ENCODE results near the gene CDH4. TPM values are rescaled to one million over a fixed set of nuclear protein-coding genes. Genes with fewer than 3 reads are reported as not detected.

CDH4 gene
- total RNA-seq, 1 donor from 2014 or later: 0.06 TPM

DNA sequence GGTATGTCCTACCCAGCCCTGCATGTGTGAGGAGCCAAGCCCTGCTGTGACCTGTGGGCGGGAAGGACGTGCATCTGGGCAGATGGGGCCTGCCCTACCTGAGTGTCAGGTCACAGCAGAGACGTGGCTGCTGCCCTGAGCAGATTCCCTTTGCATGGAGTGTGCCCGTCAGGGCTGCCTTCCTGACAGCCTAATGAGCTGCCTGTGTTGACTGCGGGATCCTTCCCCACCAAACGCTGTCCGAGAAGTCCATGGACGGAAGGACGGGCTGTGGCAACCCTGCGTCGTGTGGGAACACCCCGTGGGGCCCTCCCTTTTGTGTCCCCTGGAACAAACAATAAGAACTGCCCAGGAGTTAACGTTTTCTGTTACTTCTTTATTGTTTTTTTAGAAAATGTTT lies 343.2 kb downstream of the CDH4 start:
- no peaks in the 10 kb centered on the region for H3K36me3 ChIP-seq
- no peaks in the 10 kb centered on the region for H3K27me3 ChIP-seq (ENCODE audit: low read depth)
- ATAC-seq: no peak
- TF ChIP-seq, protein P1, sequence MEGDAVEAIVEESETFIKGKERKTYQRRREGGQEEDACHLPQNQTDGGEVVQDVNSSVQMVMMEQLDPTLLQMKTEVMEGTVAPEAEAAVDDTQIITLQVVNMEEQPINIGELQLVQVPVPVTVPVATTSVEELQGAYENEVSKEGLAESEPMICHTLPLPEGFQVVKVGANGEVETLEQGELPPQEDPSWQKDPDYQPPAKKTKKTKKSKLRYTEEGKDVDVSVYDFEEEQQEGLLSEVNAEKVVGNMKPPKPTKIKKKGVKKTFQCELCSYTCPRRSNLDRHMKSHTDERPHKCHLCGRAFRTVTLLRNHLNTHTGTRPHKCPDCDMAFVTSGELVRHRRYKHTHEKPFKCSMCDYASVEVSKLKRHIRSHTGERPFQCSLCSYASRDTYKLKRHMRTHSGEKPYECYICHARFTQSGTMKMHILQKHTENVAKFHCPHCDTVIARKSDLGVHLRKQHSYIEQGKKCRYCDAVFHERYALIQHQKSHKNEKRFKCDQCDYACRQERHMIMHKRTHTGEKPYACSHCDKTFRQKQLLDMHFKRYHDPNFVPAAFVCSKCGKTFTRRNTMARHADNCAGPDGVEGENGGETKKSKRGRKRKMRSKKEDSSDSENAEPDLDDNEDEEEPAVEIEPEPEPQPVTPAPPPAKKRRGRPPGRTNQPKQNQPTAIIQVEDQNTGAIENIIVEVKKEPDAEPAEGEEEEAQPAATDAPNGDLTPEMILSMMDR (IDR thresholded peaks at IDR 0.05): no peak
- intact Hi-C loops (cut with DNase I): no loop called here
- no peak overlapping the region for H3K27ac ChIP-seq
- no peak overlapping the region for H3K4me3 ChIP-seq
- H3K4me1 ChIP-seq: no peaks in the 10 kb centered on the region
- no peak for DNase-seq
- peaks cover 22% of the 10 kb centered on the region for H3K9me3 ChIP-seq

- ATAC-seq: no peak
- peaks cover 21% of the 10 kb centered on the region for H3K9me3 ChIP-seq
Measured at GRCh38 chr20:61596687-61597330, 344.7 kb downstream of the CDH4 start.

DNA sequence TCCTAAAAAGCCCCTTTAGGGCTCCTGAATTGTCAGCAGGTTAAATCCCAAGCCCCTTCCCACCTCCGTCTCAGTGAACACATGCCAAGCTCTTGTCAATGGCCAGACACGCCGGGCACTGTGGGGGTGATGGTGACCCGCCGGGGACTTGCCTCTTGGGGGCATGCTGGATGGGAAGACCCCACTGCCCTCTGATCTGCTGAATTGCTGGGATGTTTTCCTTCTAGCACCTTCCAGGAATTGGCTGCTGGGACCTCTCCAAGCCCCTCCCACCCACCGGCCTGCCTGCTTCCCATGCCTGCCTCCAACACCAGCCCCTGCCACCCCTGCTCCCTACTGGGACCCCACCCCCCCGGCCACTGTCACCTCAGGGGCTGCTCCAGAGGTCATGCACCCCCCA lies 345.9 kb downstream of the CDH4 start:
- ATAC-seq (no peak), DNase-seq (peak; percentile 30)
- H3K4me1 ChIP-seq: no peaks in the 10 kb centered on the region
- H3K9me3 ChIP-seq: peaks cover 17% of the 10 kb centered on the region
- TF ChIP-seq, protein P1 (IDR thresholded peaks at IDR 0.05): no peak
- H3K36me3 ChIP-seq: no peaks in the 10 kb centered on the region
- H3K4me3 ChIP-seq: no peak overlapping the region
- no peaks in the 10 kb centered on the region for H3K27me3 ChIP-seq (ENCODE audit: low read depth)
- H3K27ac ChIP-seq: no peak overlapping the region
- intact Hi-C loops (cut with DNase I): no loop called here

More at GRCh38 chr20:61596687-61597330, 344.7 kb downstream of the CDH4 start:
- TF ChIP-seq, protein P1 (IDR thresholded peaks at IDR 0.05): no peak
- Histone ChIP-seq H3K27me3 (ENCODE audit: low read depth) (no peaks in the 10 kb centered on the region), H3K36me3 (no peaks in the 10 kb centered on the region), H3K27ac (no peak overlapping the region), H3K4me1 (no peaks in the 10 kb centered on the region), H3K4me3 (no peak overlapping the region)
- peak; percentile 8 for DNase-seq
- intact Hi-C loops (cut with DNase I): no loop called here

GRCh38 chr20:61598586-61598985 lies 346.5 kb downstream of the CDH4 start:
- DNase-seq (peak; percentile 28), ATAC-seq (no peak)
- Histone ChIP-seq H3K9me3 (peaks cover 17% of the 10 kb centered on the region), H3K27me3 (ENCODE audit: low read depth) (no peaks in the 10 kb centered on the region), H3K4me1 (no peaks in the 10 kb centered on the region), H3K36me3 (no peaks in the 10 kb centered on the region), H3K4me3 (no peak overlapping the region), H3K27ac (no peak overlapping the region)
- intact Hi-C loops (cut with DNase I): no loop called here
- TF ChIP-seq, protein P1 (IDR thresholded peaks at IDR 0.05): no peak

- DNase-seq (peak; percentile 23), ATAC-seq (no peak)
- Histone ChIP-seq H3K4me3 (no peak overlapping the region), H3K27ac (no peak overlapping the region), H3K36me3 (no peaks in the 10 kb centered on the region), H3K9me3 (peaks cover 17% of the 10 kb centered on the region), H3K4me1 (no peaks in the 10 kb centered on the region), H3K27me3 (ENCODE audit: low read depth) (no peaks in the 10 kb centered on the region)
- intact Hi-C loops (cut with DNase I): no loop called here
- TF ChIP-seq, protein P1 (IDR thresholded peaks at IDR 0.05): no peak
Measured at GRCh38 chr20:61599061-61599531, 347.0 kb downstream of the CDH4 start.
